Brain microvascular endothelial cell (primary cell): Measurements from ENCODE around the gene NAA50.

Source experiments
- DNase-seq: peaks from one replicate; pipeline ENCODE4 v3.0.0-alpha.2; 2020
- H3K27ac ChIP-seq: fragments of 250-450 bp; sonication (Bioruptor Pico); 2 replicates; pipeline ENCODE4 v1.5.1; 2020; ENCODE audit warnings: mild to moderate bottlenecking, moderate library complexity
- H3K27me3 ChIP-seq: fragments of 250-450 bp; sonication (Bioruptor Pico); replicated peaks from 2 replicates; pipeline ENCODE4 v1.5.1; 2020; ENCODE audit warnings: mild to moderate bottlenecking
- H3K36me3 ChIP-seq: fragments of 250-450 bp; sonication (Bioruptor Pico); replicated peaks from 2 replicates; pipeline ENCODE4 v1.5.1; 2020; ENCODE audit warnings: mild to moderate bottlenecking
- H3K4me3 ChIP-seq: 2 replicates; pipeline ENCODE4 v1.5.1; 2011; ENCODE audit warnings: low read depth, mild to moderate bottlenecking, control low read depth, low read length, moderate library complexity
- CTCF ChIP-seq: IDR thresholded peaks from 2 replicates; pipeline ENCODE4 v1.5.1; 2011; ENCODE audit warnings: low read depth, mild to moderate bottlenecking, moderate library complexity, low read length, control low read depth, inconsistent platforms; ENCODE audit errors: missing control alignments
- in situ Hi-C: cut with HindIII; loops from 2 replicates; pipeline ENCODE4 v1.10.0; 2017; ENCODE audit warnings: low sequenced_read_pairs, low pct_ligation_motif_present

The NAA50 gene

GRCh38 chr3:113684271-113684819, 61.7 kb downstream of the NAA50 start:
- H3K36me3 ChIP-seq: no peaks in the 10 kb centered on the region
- H3K27me3 ChIP-seq: no peaks in the 10 kb centered on the region
- in situ Hi-C loops: no loop called here
- no peak for DNase-seq
- H3K4me3 ChIP-seq: no peak overlapping the region
- no peak for TF ChIP-seq CTCF
- H3K27ac ChIP-seq: no peak overlapping the region

DNA sequence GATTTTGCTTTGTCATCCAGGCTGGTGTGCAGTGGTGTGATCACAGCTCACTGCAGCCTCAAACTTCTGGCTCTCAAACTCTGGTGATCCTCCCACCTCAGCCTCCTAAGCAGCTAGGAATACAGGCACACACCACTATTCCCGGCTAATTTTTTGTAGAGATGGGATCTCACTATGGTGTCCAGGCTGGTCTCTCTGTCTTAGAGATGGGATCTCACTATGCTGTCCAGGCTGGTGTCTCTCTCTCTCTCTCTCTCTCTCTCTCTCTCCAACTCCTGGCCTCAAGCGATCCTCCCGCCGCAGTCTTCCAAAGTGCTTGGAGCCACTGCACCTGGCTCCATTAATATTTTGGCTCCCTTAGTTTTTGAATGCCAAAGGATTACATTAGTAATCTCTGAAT, 67.3 kb downstream of the NAA50 start:
- DNase-seq: no peak
- in situ Hi-C loops: no loop called here
- Histone ChIP-seq H3K27me3 (no peaks in the 10 kb centered on the region), H3K27ac (no peak overlapping the region), H3K4me3 (no peak overlapping the region), H3K36me3 (no peaks in the 10 kb centered on the region)
- no peak for TF ChIP-seq CTCF

DNA sequence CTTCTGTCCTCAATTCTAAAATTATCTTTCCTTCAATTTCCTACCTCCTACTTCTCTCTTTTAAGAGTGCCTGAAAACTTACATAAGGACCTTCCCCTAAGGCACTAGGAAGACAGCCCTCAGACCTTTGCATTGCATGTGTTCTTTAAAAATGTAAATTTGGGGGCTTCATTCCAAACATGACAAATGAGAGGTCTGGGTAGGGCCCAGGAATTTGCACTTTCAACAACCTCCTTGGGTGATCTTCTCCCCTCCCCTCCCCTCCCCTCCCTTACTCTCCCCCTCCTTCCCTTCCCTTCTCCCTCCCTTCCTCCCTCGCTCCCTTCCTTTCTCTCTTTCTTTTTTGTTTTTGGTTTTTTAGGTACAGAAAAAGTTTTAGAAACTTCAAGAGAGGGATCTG, 68.3 kb downstream of the NAA50 start:
- no peak for TF ChIP-seq CTCF
- H3K4me3 ChIP-seq: no peak overlapping the region
- H3K27ac ChIP-seq: no peak overlapping the region
- H3K36me3 ChIP-seq: no peaks in the 10 kb centered on the region
- in situ Hi-C loops: no loop called here
- no peak for DNase-seq
- no peaks in the 10 kb centered on the region for H3K27me3 ChIP-seq

- TF ChIP-seq CTCF: no peak
- in situ Hi-C loops: no loop called here
- H3K27ac ChIP-seq: no peak overlapping the region
- no peak for DNase-seq
- no peak overlapping the region for H3K4me3 ChIP-seq
- no peaks in the 10 kb centered on the region for H3K36me3 ChIP-seq
- H3K27me3 ChIP-seq: no peaks in the 10 kb centered on the region
Observed at GRCh38 chr3:113676261-113676660, 69.8 kb downstream of the NAA50 start.

DNA sequence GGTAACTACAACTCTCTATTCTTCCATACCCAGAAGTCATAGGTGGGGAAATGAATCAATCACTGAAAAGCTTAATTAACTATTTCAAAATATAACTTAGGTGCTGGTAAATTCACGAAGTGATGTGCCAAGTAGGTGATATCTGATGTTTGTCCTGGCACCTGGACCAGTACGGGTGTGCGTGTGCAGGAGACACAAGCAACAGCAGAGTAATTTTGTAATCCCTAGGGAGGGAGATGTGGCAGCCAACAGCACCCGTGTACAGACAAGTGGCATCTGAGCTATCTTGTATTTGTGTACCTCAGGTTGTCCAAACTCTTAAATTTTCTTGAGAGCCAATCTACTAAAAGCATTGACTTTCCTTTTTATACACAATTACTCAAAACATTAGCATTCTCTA, 72.5 kb downstream of the NAA50 start:
- Histone ChIP-seq H3K36me3 (no peaks in the 10 kb centered on the region), H3K27ac (no peak overlapping the region), H3K27me3 (no peaks in the 10 kb centered on the region), H3K4me3 (no peak overlapping the region)
- TF ChIP-seq CTCF: no peak
- in situ Hi-C loops: no loop called here
- no peak for DNase-seq

DNA sequence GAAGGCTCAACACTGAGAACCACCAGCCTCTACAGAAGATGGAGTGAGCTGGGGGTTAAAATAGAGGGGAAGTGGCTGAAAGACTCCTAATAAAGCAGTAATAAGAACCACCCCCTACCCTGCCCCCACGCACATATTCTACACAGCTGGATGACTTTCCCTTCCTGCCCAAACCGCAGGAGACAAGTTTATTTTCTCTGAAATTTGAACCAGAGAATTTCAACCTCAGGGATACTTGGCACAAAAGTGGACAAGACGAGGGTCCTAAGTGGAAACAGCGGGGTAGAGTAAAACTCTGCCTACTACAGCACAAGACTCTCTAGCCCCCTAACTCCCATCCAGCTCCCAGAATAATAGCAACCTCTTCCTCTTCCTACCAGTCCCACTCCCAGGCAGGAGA, 78.0 kb downstream of the NAA50 start:
- TF ChIP-seq CTCF: no peak
- DNase-seq: peak; percentile 58
- Histone ChIP-seq H3K27me3 (no peaks in the 10 kb centered on the region), H3K36me3 (no peaks in the 10 kb centered on the region), H3K4me3 (no peak overlapping the region), H3K27ac (no peak overlapping the region)
- in situ Hi-C loops: no loop called here
